SU-DHL-6 (cell line): Measurements from ENCODE around the gene DAZAP2.

Experiments
- H2AFZ ChIP-seq: fragments of 200-600 bp; sonication (generic); 2 replicates; pipeline ENCODE4 v1.6.1; 2014; ENCODE audit warnings: low read depth, mild to moderate bottlenecking, moderate library complexity, mixed read lengths, antibody characterized with exemption, low read length; ENCODE audit not compliant: severe bottlenecking
- H3F3A ChIP-seq: fragments of 200-600 bp; shearing (Covaris generic); 2 replicates; pipeline ENCODE4 v1.6.0; 2016; ENCODE audit warnings: antibody characterized with exemption, mild to moderate bottlenecking; ENCODE audit not compliant: insufficient read depth
- H3K27ac ChIP-seq: fragments of 200-600 bp; sonication (generic); 2 replicates; pipeline ENCODE4 v1.5.1; 2016; ENCODE audit warnings: low read depth, mild to moderate bottlenecking, low read length, moderate library complexity, mixed read lengths
- H3K27me3 ChIP-seq: fragments of 200-600 bp; sonication (generic), shearing (Covaris generic); 2 replicates; pipeline ENCODE4 v1.6.0; 2014; ENCODE audit warnings: mild to moderate bottlenecking, low read length
- H3K36me3 ChIP-seq: fragments of 200-600 bp; sonication (generic); 2 replicates; pipeline ENCODE4 v1.6.1; 2014; ENCODE audit warnings: mild to moderate bottlenecking, low read length, mixed read lengths
- H3K4me2 ChIP-seq: fragments of 300-600, 200-600 bp; shearing (Covaris generic), sonication (generic); 2 replicates; pipeline ENCODE4 v1.6.0; 2014; ENCODE audit warnings: low read length, low read depth, mild to moderate bottlenecking; ENCODE audit not compliant: poor library complexity, severe bottlenecking
- H3K4me3 ChIP-seq: fragments of 200-600 bp; sonication (generic); 2 replicates; pipeline ENCODE4 v1.5.1; 2014; ENCODE audit warnings: antibody characterized with exemption, low read length, mild to moderate bottlenecking, mixed read lengths; ENCODE audit not compliant: insufficient read depth, poor library complexity, severe bottlenecking
- H3K79me2 ChIP-seq: fragments of 200-600 bp; sonication (generic); 2 replicates; pipeline ENCODE4 v1.6.1; 2014; ENCODE audit warnings: mild to moderate bottlenecking, low read length, moderate library complexity; ENCODE audit not compliant: insufficient read depth
- H3K9ac ChIP-seq: fragments of 200-600 bp; sonication (generic); 2 replicates; pipeline ENCODE4 v1.7.0; 2014; ENCODE audit warnings: mild to moderate bottlenecking, low read length
- H3K9me2 ChIP-seq: fragments of 200-600 bp; sonication (generic); replicated peaks from 2 replicates; pipeline ENCODE4 v1.6.1; 2014; ENCODE audit warnings: low read length; ENCODE audit not compliant: insufficient read depth
- H3K9me3 ChIP-seq: fragments of 200-600 bp; sonication (generic); 2 replicates; pipeline ENCODE4 v1.6.1; 2014; ENCODE audit warnings: low read length, mixed read lengths; ENCODE audit not compliant: insufficient read depth
- H4K20me1 ChIP-seq: fragments of 200-600 bp; sonication (generic); 2 replicates; pipeline ENCODE4 v1.6.1; 2014; ENCODE audit warnings: low read depth, mild to moderate bottlenecking, antibody characterized with exemption, low read length, moderate library complexity, mixed read lengths
- EZH2phosphoT487 ChIP-seq: fragments of 200-600 bp; sonication (generic), shearing (Covaris generic); conservative IDR thresholded peaks from 2 replicates; pipeline ENCODE4 v1.6.1; 2018; ENCODE audit warnings: mild to moderate bottlenecking, antibody characterized with exemption, low read length, moderate library complexity, mixed read lengths
- TF ChIP-seq, protein P1 (sequence below): fragments of 200-600 bp; sonication (generic); IDR thresholded peaks from one replicate; pipeline ENCODE4 v1.5.1; 2017; ENCODE audit warnings: antibody characterized with exemption, mild to moderate bottlenecking, low read length, moderate library complexity; ENCODE audit not compliant: insufficient read depth, poor library complexity, severe bottlenecking

Gene DAZAP2

DNA sequence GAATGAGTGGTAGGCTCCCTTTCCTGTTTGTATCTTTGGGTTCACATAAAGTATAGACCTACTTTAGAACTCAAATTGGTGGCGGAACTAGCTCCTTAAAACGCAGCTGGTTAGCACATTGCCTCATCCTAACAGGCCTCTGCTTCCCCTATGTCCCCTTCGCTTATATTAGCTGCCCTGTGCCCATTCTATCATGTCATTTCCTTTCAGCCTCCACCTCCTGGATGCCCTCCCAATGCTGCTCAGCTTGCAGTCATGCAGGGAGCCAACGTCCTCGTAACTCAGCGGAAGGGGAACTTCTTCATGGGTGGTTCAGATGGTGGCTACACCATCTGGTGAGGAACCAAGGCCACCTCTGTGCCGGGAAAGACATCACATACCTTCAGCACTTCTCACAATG is 3.5 kb downstream of the DAZAP2 start:
- Histone ChIP-seq H3K4me3 (no peak overlapping the region), H3K9ac (no peak overlapping the region), H3K27ac (no peak overlapping the region), H3K9me2 (no peaks in the 10 kb centered on the region), H4K20me1 (peaks cover 6% of the 10 kb centered on the region; the same call in 1 of the 2 replicates), H3K9me3 (no peaks in the 10 kb centered on the region), H2AFZ (no peak overlapping the region), H3K4me2 (no peak overlapping the region), H3K79me2 (peaks cover 19% of the 10 kb centered on the region; the same call in 1 of the 2 replicates), H3K36me3 (peaks cover 11% of the 10 kb centered on the region), H3F3A (peaks cover 32% of the 10 kb centered on the region; the same call in 1 of the 2 replicates), H3K27me3 (no peaks in the 10 kb centered on the region)
- TF ChIP-seq, protein P1, sequence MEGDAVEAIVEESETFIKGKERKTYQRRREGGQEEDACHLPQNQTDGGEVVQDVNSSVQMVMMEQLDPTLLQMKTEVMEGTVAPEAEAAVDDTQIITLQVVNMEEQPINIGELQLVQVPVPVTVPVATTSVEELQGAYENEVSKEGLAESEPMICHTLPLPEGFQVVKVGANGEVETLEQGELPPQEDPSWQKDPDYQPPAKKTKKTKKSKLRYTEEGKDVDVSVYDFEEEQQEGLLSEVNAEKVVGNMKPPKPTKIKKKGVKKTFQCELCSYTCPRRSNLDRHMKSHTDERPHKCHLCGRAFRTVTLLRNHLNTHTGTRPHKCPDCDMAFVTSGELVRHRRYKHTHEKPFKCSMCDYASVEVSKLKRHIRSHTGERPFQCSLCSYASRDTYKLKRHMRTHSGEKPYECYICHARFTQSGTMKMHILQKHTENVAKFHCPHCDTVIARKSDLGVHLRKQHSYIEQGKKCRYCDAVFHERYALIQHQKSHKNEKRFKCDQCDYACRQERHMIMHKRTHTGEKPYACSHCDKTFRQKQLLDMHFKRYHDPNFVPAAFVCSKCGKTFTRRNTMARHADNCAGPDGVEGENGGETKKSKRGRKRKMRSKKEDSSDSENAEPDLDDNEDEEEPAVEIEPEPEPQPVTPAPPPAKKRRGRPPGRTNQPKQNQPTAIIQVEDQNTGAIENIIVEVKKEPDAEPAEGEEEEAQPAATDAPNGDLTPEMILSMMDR: no peak
- TF ChIP-seq EZH2phosphoT487: no peak

DNA sequence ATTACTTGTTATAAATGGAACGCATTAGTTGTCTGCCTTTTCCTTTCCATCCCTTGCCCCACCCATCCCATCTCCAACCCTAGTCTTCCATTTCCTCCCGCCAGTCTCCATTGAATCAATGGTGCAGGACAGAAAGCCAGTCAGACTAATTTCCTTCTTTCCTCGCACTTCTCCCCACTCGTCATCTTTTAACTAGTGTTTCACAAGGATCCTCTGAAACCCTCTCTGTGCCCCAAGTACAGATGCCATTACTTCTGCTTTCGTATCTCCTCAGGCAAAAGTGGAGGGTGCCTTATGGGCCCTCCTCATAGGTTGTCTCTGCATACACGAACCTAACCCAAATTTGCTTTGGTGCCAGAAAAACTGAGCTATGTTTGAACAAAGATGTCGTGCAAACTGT is 4.2 kb downstream of the DAZAP2 start:
- Histone ChIP-seq H3K27ac (no peak overlapping the region), H3K9me2 (no peaks in the 10 kb centered on the region), H2AFZ (no peak overlapping the region), H3K9ac (no peak overlapping the region), H3K4me2 (no peak overlapping the region), H3K79me2 (peaks cover 19% of the 10 kb centered on the region; the same call in 1 of the 2 replicates), H3K27me3 (no peaks in the 10 kb centered on the region), H3K36me3 (peaks cover 11% of the 10 kb centered on the region), H3K9me3 (no peaks in the 10 kb centered on the region), H3K4me3 (no peak overlapping the region), H4K20me1 (peaks cover 6% of the 10 kb centered on the region; the same call in 1 of the 2 replicates), H3F3A (peaks cover 32% of the 10 kb centered on the region; the same call in 1 of the 2 replicates)
- TF ChIP-seq EZH2phosphoT487: no peak
- TF ChIP-seq, protein P1: no peak

DNA sequence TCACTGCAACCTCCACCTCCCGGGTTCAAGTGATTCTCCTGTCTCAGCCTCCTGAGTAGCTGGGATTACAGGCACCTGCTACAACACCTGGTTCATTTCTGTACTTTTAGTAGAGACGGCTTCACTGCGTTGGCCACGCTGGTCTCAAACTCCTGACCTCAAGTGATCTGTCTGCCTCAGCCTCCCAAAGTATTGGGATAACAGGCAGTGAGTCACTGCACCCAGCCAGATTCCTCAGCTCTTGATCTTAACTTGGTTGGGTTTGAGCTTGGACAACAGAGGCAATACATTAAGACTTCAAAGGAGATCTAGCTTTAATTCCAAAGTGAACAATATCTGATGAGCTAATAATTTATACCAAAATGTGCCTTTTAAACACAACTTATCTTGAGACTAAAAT is 5.6 kb downstream of the DAZAP2 start:
- H3K27me3 ChIP-seq: no peaks in the 10 kb centered on the region
- H3F3A ChIP-seq: peaks cover 32% of the 10 kb centered on the region; the same call in 1 of the 2 replicates
- no peak overlapping the region for H2AFZ ChIP-seq
- TF ChIP-seq, protein P1: no peak
- no peak for TF ChIP-seq EZH2phosphoT487
- H3K9me2 ChIP-seq: no peaks in the 10 kb centered on the region
- peaks cover 11% of the 10 kb centered on the region for H3K36me3 ChIP-seq
- H3K9me3 ChIP-seq: no peaks in the 10 kb centered on the region
- H3K79me2 ChIP-seq: peaks cover 17% of the 10 kb centered on the region; the same call in 1 of the 2 replicates
- H3K27ac ChIP-seq: no peak overlapping the region
- H3K4me3 ChIP-seq: no peak overlapping the region
- no peak overlapping the region for H3K9ac ChIP-seq
- peaks cover 6% of the 10 kb centered on the region; the same call in 1 of the 2 replicates for H4K20me1 ChIP-seq
- no peak overlapping the region for H3K4me2 ChIP-seq
